Fibroblast of mammary gland (primary cell): ENCODE results near the gene CDH23.
A peak's percentile ranks its signal among the peaks of the same experiment; 100 is the strongest.

Experiments
- DNase-seq: peaks from one replicate; pipeline ENCODE4 v3.0.0-alpha.2; 2010; ENCODE audit warnings: low read depth
- H3K4me3 ChIP-seq: 2 replicates; pipeline ENCODE4 v1.5.1; 2011; ENCODE audit warnings: low read depth, mild to moderate bottlenecking, low read length, moderate library complexity; ENCODE audit not compliant: control insufficient read depth
- CTCF ChIP-seq: conservative IDR thresholded peaks from 2 replicates; pipeline ENCODE4 v1.5.1; 2011; ENCODE audit warnings: low read depth, low read length, inconsistent platforms; ENCODE audit not compliant: control insufficient read depth, insufficient read depth

Gene CDH23

GRCh38 chr10:71829171-71829570 is 432.5 kb downstream of the CDH23 start:
- peak; percentile 53 for DNase-seq
- no peak for TF ChIP-seq CTCF
- H3K4me3 ChIP-seq: no peak overlapping the region

- no peak for TF ChIP-seq CTCF
- H3K4me3 ChIP-seq: no peak overlapping the region
- no peak for DNase-seq
Observed at GRCh38 chr10:71829896-71830295, 433.2 kb downstream of the CDH23 start.

GRCh38 chr10:71830726-71831125 is 434.0 kb downstream of the CDH23 start:
- no peak for TF ChIP-seq CTCF
- DNase-seq: no peak
- H3K4me3 ChIP-seq: no peak overlapping the region

GRCh38 chr10:71831646-71832552 is 435.2 kb downstream of the CDH23 start:
- no peak overlapping the region for H3K4me3 ChIP-seq
- peak; percentile 60 for DNase-seq
- no peak for TF ChIP-seq CTCF

GRCh38 chr10:71832967-71833366 is 436.2 kb downstream of the CDH23 start:
- DNase-seq: no peak
- no peak for TF ChIP-seq CTCF
- no peak overlapping the region for H3K4me3 ChIP-seq

GRCh38 chr10:71833451-71834342 is 437.0 kb downstream of the CDH23 start:
- no peak for DNase-seq
- no peak for TF ChIP-seq CTCF

More at GRCh38 chr10:71833451-71834342, 437.0 kb downstream of the CDH23 start:
- no peak overlapping the region for H3K4me3 ChIP-seq
